IgD-negative memory B cell (primary cell): Measurements from ENCODE around the gene ATP6V1G2. TPM values are rescaled to one million over a fixed set of nuclear protein-coding genes. Genes with fewer than 3 reads are reported as not detected.
"Not testable (repeated sequence)": the region's sequence is repeated elsewhere in the genome, so short reads cannot be mapped to it uniquely, and the experiment has no call there.

Experiments used
- H3K27ac Mint-ChIP-seq, 3 donors: one replicate each; pipeline ENCODE4 v1.8.0; 2020 to 2022; ENCODE audit warnings: mild to moderate bottlenecking in 3 of 3, mixed read lengths in 3 of 3, moderate library complexity in 1 of 3
- H3K27me3 Mint-ChIP-seq: one replicate; pipeline ENCODE4 v1.8.0; 2021; ENCODE audit warnings: mixed read lengths
- H3K36me3 Mint-ChIP-seq: one replicate; pipeline ENCODE4 v1.8.0; 2020; ENCODE audit warnings: mild to moderate bottlenecking, mixed read lengths
- H3K4me1 Mint-ChIP-seq, 3 donors: one replicate each; pipeline ENCODE4 v1.8.0; 2020 to 2022; ENCODE audit warnings: mixed read lengths in 3 of 3, mild to moderate bottlenecking in 1 of 3
- H3K4me3 Mint-ChIP-seq, 4 donors: one replicate each; pipeline ENCODE4 v1.8.0; 2020 to 2022; ENCODE audit warnings: mild to moderate bottlenecking in 4 of 4, mixed read lengths in 4 of 4, moderate library complexity in 3 of 4
- H3K9me3 Mint-ChIP-seq, 3 donors: one replicate each; pipeline ENCODE4 v1.8.0; 2020 to 2021; ENCODE audit warnings: mixed read lengths in 3 of 3, mild to moderate bottlenecking in 1 of 3
- polyA plus RNA-seq: library from polyadenylated mRNA; unstranded; fragments of 300-500 nt; fragmentation: Illumina TruSeq; gene quantifications from one replicate; pipeline ENCODE4 v1.2.3, GENCODE V29; 2021

The ATP6V1G2 gene
- polyA plus RNA-seq, 1 donor from 2014 or later, result 0.53 TPM

DNA sequence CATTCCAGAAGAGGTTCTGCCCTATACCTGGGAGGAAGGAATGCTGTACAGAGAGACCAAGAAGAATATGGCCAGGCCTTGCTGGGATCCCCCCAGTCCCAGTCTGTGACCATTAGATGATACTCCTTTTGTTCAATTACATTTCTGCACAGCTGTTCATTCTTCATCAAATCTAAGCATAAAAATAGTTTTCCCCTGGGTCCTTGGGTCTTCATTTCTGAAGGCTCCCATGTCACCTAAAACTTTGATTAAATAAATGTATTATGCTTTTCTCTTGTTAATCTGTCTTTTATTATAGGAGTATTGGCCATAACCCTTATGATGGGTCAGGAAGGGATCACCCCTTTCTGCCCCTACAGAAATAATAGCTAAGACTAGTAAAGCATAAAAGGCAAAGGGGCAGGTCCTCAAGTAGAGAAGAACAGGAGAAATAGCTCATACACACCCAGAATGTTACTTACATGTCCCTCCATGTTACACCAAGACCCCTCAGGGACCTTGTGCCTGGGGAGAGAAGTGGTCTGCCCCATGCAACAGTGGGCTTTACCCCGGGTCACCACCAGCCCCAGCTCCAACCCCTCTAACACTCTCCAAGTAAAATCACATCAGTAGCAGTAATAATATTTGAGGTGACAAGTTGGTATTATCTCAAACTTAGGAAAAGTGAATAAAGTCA, 23.6 kb upstream of the ATP6V1G2 start:
- H3K4me3 Mint-ChIP-seq, result peak overlapping the region; percentile 42 to 70 (median 54)
- peaks cover 32 to 70% (median 68%) of the 10 kb centered on the region in 3 donors for H3K4me1 Mint-ChIP-seq
- H3K36me3 Mint-ChIP-seq, result peaks cover 4% of the 10 kb centered on the region
- no peaks in the 10 kb centered on the region for H3K9me3 Mint-ChIP-seq
- H3K27ac Mint-ChIP-seq, result peak overlapping the region; percentile 39 to 93 (median 51)
- peaks cover 1% of the 10 kb centered on the region for H3K27me3 Mint-ChIP-seq

DNA sequence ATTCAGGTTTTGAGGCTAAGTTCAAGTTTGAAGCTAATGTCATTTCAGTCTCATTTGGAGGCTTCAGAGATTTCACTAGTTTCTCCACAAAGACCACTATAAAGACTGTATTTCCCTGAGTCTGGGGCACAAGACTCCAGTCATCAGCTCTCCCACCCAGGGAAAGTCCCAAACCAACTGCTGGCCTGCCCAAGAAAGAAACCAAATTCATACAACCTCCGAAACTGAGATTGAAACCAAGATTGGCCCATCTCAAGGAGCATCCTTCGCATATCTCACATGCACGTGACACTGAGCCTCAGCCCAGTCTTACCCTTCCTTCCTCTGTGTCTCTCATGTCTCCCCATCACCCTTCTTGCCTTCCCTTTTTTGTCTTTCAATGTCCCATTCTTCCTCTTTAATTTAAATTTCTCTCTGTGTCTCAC, 22.1 kb upstream of the ATP6V1G2 start:
- Mint-ChIP-seq H3K36me3 (peaks cover 6% of the 10 kb centered on the region), H3K4me3 (peak overlapping the region; percentile 19 to 85 (median 41)), H3K4me1 (peaks cover 34 to 63% (median 63%) of the 10 kb centered on the region in 3 donors), H3K27ac (peak overlapping the region; percentile 51 to 99 (median 93)), H3K27me3 (no peaks in the 10 kb centered on the region), H3K9me3 (no peaks in the 10 kb centered on the region)

DNA sequence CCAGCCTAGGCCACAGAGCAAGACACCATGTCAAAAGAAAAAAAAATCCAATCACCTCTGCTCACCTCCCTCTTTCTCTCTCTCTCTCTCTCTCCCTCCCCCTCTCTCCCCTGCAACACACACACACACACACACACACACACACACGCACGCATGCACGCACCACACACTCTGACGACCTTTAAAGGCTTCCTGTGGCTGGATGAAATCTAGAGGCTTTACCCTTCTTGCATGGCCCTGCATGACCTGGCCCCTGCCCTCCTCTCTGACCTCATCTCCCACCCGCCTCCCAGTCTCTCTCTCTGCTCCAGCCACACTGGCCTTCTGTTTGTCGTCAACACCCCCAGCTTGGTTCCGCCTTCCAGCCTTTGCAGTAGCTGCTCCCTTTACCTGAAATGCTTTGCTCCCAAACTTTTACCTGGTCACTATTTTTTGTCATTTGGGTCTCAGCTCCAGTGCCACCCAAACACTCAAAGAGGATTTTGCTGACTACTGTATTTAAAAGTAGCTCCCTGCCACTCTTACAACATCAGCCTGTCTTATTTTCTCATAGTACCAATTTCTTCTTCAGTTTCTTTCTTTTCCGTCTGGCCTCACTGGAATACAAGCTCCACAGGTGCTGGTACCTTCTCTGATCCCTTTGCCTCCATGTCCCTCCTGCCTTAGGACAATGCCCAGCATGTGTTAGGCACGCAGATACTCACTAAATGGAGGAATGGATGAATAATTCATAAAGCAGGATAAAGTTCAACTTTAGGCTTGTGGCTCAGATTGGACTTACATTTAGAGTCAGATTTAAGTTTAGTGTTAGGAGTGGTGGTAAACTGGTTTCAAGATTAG, 21.3 kb upstream of the ATP6V1G2 start:
- no peaks in the 10 kb centered on the region for H3K9me3 Mint-ChIP-seq
- peak overlapping the region; percentile 51 to 99 (median 93) for H3K27ac Mint-ChIP-seq
- H3K4me1 Mint-ChIP-seq, result peaks cover 40 to 64% (median 62%) of the 10 kb centered on the region in 3 donors
- peak overlapping the region in 3 of 4 donors; percentile 19 to 80 (median 25) for H3K4me3 Mint-ChIP-seq
- peaks cover 6% of the 10 kb centered on the region for H3K36me3 Mint-ChIP-seq
- H3K27me3 Mint-ChIP-seq, result no peaks in the 10 kb centered on the region

DNA sequence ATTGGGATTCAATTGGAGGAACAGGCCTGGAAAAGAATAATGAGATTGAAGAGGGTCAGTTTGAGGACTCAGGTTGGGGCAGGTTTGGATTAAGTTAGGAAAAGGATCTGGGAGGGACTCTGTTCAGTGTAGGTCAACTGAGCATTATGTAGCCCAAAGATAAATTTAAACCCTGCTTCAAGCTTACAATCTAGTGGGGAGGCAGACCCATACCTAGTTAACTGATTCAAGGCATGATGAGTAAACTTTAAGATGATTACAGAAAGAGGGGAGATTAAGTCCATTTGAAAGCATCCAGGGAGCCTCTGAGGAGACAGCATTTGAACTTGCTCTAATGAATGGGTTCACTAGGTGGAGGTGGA, 14.3 kb upstream of the ATP6V1G2 start:
- Mint-ChIP-seq H3K27ac (peak overlapping the region; percentile 94 to 98 (median 95)), H3K27me3 (no peaks in the 10 kb centered on the region), H3K4me3 (peak overlapping the region; percentile 84 to 96 (median 91)), H3K36me3 (peaks cover 11% of the 10 kb centered on the region), H3K9me3 (no peaks in the 10 kb centered on the region), H3K4me1 (peaks cover 48 to 71% (median 69%) of the 10 kb centered on the region in 3 donors)

DNA sequence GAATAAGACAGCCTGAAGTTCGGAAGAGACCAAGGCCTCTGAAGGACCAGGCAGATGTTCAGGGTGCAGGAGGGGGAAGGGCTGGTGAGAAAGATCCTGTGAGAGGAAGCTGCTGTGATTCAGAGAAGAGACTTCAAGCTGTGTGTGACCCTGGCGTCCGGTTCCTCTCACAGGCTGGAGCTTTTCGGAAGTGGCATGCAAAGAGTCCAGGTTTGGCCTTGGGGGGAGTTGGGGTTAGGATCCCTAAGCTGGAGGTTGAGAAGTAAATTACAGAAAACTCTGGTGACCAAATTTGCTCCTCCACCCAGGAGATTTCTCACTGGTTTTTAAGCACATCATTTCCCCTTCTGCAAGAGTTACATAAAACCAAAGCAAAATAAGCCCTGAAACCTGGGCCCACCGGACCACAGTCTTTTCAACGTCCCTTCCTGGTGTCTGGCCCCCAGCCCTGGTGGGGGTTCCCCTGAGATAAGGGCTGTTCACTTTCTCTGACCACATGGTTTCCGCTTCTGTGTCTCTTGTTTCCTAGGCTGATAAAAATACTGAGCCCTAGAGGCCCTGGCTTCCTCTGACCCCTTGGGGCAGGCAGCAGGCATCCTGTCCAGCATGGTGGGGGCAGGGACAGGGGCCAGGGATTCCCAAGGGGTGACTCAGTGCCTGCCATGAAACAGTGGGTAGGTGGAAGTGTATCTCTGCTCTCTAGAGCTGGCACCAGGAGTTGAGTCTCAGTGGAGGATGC, 13.7 kb upstream of the ATP6V1G2 start:
- Mint-ChIP-seq H3K4me1 (peaks cover 48 to 66% (median 64%) of the 10 kb centered on the region in 3 donors), H3K9me3 (no peaks in the 10 kb centered on the region), H3K27ac (peak overlapping the region; percentile 94 to 98 (median 95)), H3K27me3 (no peaks in the 10 kb centered on the region), H3K36me3 (peaks cover 7% of the 10 kb centered on the region), H3K4me3 (peak overlapping the region; percentile 84 to 96 (median 91))

DNA sequence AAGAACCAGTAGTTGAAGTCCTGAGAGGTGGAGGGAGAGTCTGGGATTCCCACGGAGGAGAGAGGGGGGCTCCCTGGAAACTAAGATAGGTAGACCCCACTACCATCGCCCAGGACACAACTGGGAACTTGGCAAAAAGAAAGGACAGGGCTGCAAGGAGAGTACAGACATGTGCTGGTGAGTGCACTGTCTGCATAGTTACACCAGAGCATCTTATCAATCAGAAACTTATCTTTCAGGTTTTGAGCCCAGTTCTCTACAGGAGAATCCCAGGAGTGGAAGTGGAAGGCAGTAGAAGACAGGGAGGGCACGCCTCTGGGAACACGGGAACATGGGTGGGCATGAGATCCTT, 13.2 kb upstream of the ATP6V1G2 start:
- H3K36me3 Mint-ChIP-seq, result peaks cover 7% of the 10 kb centered on the region
- H3K27ac Mint-ChIP-seq, result peak overlapping the region; percentile 94 to 98 (median 95)
- H3K4me3 Mint-ChIP-seq, result peak overlapping the region; percentile 84 to 96 (median 91)

DNA sequence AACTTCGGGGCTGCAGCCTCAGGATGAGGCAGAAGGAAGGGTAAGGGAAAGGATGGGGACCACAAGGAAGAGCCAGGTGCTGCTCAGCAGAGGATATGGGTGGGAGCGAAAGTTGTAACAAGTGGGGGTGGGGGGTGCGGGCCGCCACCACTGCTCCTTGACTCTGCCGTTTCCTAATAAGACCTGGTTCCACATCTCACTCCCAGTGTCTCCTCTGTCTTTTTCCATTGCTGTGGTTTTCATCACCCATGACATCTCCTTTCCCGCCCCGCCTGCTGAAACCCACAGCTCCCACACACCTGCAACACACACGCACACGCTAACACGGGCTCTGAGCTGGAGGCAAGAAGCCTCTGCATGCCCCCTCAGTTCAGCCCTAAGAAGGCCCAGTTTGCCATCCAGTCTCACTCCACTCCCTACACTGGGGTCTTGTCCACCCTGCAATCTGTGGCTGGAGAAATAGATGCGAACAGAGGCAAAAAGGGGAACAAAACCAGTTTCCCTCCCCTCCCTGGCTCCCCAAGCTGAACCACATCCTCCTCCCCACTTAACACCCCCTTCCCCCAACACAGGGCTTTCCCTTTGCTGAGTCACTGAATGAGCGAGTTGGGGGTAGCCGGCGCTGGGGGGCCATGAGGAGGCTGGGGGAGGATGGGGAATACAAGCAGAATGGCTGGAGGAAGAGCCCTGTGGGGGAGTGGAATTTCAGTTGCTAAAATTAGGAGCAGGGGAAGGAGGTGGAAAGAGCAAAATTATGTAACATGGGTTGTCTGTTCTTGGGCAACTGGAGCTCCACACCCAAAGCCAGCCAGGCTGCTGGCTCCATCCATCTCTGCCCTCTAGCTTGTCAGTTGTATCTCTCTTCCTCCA, 12.5 kb upstream of the ATP6V1G2 start:
- H3K27me3 Mint-ChIP-seq, result no peaks in the 10 kb centered on the region
- H3K27ac Mint-ChIP-seq, result peak overlapping the region; percentile 94 to 98 (median 95)
- H3K4me3 Mint-ChIP-seq, result peak overlapping the region; percentile 84 to 96 (median 91)
- H3K4me1 Mint-ChIP-seq, result peaks cover 47 to 64% (median 58%) of the 10 kb centered on the region in 3 donors
- H3K36me3 Mint-ChIP-seq, result peaks cover 6% of the 10 kb centered on the region
- H3K9me3 Mint-ChIP-seq, result no peaks in the 10 kb centered on the region

More for the DNA sequence above, 13.2 kb upstream of the ATP6V1G2 start:
- no peaks in the 10 kb centered on the region for H3K9me3 Mint-ChIP-seq
- no peaks in the 10 kb centered on the region for H3K27me3 Mint-ChIP-seq
- H3K4me1 Mint-ChIP-seq, result peaks cover 47 to 65% (median 59%) of the 10 kb centered on the region in 3 donors

DNA sequence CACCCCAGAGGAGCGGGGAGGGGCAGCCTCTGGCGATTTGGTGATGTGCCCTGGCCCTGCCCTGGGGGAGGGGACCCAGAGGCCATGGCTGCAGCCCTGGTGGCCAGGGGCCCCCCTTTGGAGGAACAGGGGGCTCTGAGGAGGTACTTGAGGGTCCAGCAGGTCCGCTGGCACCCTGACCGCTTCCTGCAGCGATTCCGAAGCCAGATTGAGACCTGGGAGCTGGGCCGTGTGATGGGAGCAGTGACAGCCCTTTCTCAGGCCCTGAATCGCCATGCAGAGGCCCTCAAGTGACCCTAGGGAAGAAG, 11.9 kb upstream of the ATP6V1G2 start:
- no peaks in the 10 kb centered on the region for H3K27me3 Mint-ChIP-seq
- H3K9me3 Mint-ChIP-seq, result no peaks in the 10 kb centered on the region
- peak overlapping the region; percentile 84 to 96 (median 91) for H3K4me3 Mint-ChIP-seq
- peaks cover 5% of the 10 kb centered on the region for H3K36me3 Mint-ChIP-seq
- H3K27ac Mint-ChIP-seq, result peak overlapping the region in 2 of 3 donors; percentile 95 to 98
- H3K4me1 Mint-ChIP-seq, result peaks cover 43 to 60% (median 53%) of the 10 kb centered on the region in 3 donors

DNA sequence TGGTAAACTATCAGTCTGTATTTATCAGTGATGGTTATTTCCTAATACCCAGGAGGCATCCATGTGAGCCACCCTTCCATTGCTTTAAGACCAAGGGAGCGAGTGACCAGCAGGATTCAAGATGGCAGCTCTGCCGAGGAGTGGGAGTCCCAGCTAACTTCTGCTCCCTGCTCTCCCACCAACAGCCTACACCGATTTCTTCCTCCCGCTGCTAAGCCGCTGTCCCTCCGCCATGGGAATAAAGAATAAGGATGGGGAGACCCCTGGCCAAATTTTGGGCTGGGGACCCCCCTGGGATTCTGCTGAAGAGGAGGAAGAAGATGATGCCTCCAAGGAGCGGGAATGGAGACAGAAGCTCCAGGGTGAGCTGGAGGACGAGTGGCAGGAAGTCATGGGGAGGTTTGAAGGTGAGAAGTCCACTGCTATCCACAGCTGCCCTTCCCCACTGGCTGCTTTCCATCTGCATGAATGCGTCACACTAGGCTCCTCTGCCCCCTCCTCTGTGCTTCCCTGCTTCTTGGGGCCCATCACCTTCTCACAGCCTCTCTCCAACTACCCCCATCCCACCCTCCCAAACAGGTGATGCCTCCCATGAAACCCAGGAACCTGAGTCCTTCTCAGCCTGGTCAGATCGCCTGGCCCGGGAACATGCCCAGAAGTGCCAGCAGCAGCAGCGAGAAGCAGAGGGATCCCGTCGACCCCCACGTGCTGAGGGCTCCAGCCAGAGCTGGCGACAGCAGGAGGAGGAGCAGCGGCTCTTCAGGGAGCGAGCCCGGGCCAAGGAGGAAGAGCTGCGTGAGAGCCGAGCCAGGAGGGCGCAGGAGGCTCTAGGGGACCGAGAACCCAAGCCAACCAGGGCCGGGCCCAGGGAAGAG, 11.3 kb upstream of the ATP6V1G2 start:
- H3K27me3 Mint-ChIP-seq, result no peaks in the 10 kb centered on the region
- H3K27ac Mint-ChIP-seq, result peak overlapping the region in 1 of 3 donors; percentile 98
- no peaks in the 10 kb centered on the region for H3K9me3 Mint-ChIP-seq
- H3K4me1 Mint-ChIP-seq, result peaks cover 38 to 55% (median 49%) of the 10 kb centered on the region in 3 donors
- peak overlapping the region in 3 of 4 donors; percentile 32 to 94 (median 88) for H3K4me3 Mint-ChIP-seq
- peaks cover 5% of the 10 kb centered on the region for H3K36me3 Mint-ChIP-seq

DNA sequence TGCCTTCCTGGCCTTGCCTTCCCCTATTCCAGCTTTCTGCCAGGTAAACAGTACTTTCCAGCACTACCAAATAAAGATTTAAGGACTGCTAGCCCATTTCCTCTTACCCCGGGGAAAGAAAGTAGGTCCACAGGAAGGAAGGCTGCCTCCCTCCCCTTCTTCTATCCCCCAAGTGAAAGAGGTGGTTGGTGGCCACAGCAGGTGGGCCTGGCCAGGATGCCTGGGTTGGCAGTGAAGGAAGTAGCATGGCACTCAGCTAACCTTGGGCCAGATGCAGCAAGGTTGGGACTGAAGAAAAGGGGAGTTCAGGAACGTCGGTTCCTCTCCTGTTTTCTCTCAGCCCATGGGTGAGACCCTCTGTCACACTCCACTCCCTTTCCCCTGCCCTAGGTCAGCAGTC, 9.9 kb upstream of the ATP6V1G2 start:
- peaks cover 34 to 52% (median 44%) of the 10 kb centered on the region in 3 donors for H3K4me1 Mint-ChIP-seq
- H3K27me3 Mint-ChIP-seq, result no peaks in the 10 kb centered on the region
- peak overlapping the region in 1 of 3 donors; percentile 45 for H3K27ac Mint-ChIP-seq
- no peaks in the 10 kb centered on the region for H3K9me3 Mint-ChIP-seq
- peak overlapping the region in 1 of 4 donors; percentile 13 for H3K4me3 Mint-ChIP-seq
- H3K36me3 Mint-ChIP-seq, result peaks cover 2% of the 10 kb centered on the region

DNA sequence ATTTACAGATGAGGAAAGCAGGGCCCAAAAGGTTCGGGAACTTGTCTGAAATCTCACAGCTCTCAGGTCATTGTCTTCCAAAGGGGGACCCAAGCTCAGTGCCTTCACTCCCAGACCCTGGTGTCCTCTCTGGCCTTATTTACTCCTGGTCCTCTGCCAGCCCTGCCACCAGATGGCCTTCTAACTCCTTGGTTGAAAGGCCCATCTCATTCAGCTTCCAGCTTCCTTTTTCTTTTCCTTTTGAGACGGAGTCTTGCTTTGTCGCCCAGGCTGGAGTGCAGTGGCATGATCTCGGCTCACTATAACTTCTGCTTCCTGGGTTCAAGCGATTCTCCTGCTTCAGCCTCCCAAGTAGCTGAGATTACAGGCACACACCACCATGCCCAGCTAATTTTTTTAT, 5.0 kb upstream of the ATP6V1G2 start:
- not testable (repeated sequence) for H3K36me3 Mint-ChIP-seq, H3K9me3 Mint-ChIP-seq, H3K27me3 Mint-ChIP-seq
- Mint-ChIP-seq H3K27ac (peak overlapping the region; percentile 58 to 88 (median 59)), H3K4me1 (peaks cover 20 to 35% (median 25%) of the 10 kb centered on the region in 3 donors), H3K4me3 (peak overlapping the region; percentile 40 to 84 (median 77))

DNA sequence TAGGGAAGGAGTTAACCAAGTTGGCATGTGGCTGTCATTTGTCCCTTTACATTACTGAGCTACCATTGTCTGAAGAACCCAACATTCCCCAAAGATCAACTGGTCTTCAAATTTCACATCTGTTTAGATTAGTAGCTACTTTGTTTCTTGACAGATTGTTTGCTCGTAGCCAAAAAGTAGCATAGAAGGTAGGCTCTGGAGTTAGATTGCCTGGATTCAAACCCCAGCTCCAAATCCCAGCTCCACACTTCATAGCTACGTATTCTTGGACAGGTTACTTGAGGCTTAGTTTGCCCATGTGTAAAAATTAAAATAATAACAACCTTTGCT, 2.1 kb upstream of the ATP6V1G2 start:
- Mint-ChIP-seq H3K27me3 (peaks cover 1% of the 10 kb centered on the region), H3K27ac (peak overlapping the region in 2 of 3 donors; percentile 40 to 88), H3K36me3 (no peaks in the 10 kb centered on the region), H3K4me3 (peak overlapping the region in 1 of 4 donors; percentile 41), H3K9me3 (no peaks in the 10 kb centered on the region), H3K4me1 (peaks cover 16 to 29% (median 25%) of the 10 kb centered on the region in 3 donors)

DNA sequence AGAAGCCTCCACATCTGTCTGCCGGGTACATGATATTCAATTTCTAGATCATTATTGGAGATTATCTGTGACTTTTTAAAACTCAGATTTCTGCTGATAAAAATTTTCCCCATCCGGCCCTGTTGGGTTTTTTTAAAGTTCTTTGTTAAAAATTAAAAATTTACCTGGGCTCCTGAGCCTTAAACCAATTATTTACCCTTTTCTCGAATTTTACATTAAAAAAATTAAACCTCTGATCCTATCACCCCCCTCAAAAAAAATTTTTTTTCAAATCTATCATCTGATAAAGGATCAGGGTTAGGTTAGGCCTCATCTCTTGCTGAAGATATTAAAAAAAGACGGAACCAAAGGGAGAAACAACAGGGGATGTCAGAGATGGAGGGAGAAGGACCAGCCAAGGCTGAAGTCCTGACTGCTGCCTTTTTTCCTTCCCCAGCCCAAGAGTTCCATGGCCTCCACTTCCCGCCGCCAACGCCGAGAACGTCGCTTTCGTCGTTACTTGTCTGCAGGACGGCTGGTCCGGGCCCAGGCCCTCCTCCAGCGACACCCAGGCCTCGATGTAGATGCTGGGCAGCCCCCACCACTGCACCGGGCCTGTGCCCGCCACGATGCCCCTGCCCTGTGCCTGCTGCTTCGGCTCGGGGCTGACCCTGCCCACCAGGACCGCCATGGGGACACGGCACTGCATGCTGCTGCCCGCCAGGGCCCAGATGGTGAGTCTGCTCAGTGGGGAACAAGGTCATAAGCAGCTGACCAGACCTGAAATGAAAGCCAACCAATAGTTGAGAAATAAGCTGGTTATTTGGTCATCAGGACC, 1.5 kb upstream of the ATP6V1G2 start:
- Mint-ChIP-seq H3K4me1 (peaks cover 16 to 32% (median 29%) of the 10 kb centered on the region in 3 donors), H3K9me3 (no peaks in the 10 kb centered on the region), H3K4me3 (peak overlapping the region; percentile 76 to 98 (median 88)), H3K36me3 (no peaks in the 10 kb centered on the region), H3K27ac (peak overlapping the region; percentile 86 to 97 (median 88)), H3K27me3 (peaks cover 1% of the 10 kb centered on the region)
